ENCODE data around the gene EIPR1. TPM values are rescaled to one million over a fixed set of nuclear protein-coding genes. Genes with fewer than 3 reads are reported as not detected.

Gene EIPR1
- total and polyA plus RNA-seq, 2 of the 13 experiments (the other 11 are each of a cell fraction or from before 2014, with no cell fraction given): 70.0 to 96.3 TPM

DNA sequence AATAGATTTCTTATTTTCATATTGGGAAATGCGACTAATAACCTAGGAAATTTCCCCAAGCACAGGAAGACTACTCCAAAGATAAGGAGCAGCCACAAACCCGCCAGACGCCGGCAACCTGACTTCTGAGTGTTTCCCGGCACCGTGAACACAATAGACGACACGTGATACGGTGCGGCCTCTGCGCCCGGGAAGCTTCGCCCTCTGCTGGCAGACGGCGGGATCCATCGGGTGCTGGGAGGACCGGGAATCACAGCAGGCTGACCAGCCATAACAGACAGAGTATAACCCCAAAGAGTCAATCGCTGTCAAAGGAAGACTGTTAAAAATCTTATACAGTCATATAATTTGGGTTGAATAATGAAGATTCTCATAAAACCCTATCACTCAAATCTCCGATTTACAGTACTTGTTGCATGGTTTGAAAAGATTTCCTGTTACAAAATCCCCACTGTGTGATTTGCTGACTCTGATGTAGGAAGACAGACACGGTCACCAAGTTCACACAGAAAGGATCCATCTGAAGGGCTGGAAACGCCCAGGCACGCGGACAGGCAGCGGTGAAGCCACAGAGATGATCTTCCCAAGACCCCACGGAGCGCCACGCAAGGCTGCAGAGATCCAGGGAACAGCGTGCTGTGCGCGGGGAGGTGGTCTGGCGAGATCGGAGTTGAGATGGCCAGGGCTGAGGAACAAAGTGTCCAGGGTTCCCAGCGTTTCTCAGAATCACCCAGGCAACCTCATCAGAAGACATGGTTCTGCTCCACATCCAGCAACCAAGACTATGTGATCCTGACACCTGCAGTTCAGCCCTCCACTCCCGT lies 73.8 kb downstream of the EIPR1 start (continued):
- TF ChIP-seq ZNF549 (CRISPR knock-in tag; IDR thresholded peaks at IDR 0.05) (no peak), ZNF382 (CRISPR knock-in tag; IDR thresholded peaks at IDR 0.05; ENCODE audit: borderline replicate concordance) (no peak), IKZF1 (IDR thresholded peaks at IDR 0.05) (no peak), NRL (CRISPR knock-in tag; IDR thresholded peaks at IDR 0.05; ENCODE audit: borderline replicate concordance) (peak; percentile 53; the same call in 1 of the 2 replicates), ZNF557 (CRISPR knock-in tag; IDR thresholded peaks at IDR 0.05) (no peak), MYPOP (CRISPR knock-in tag; IDR thresholded peaks at IDR 0.05) (0 out of 2 replicates have a peak, but pooled peaks have one; percentile 38), TFE3 (CRISPR knock-in tag; IDR thresholded peaks at IDR 0.05) (peak; percentile 97), PCBP2 (optimal IDR thresholded peaks at IDR 0.05; ENCODE audit: low read depth, low read length, poor library complexity, severe bottlenecking) (no peak), YY1 (IDR thresholded peaks at IDR 0.05; ENCODE audit: insufficient read depth, insufficient replicate concordance, low read depth, low read length) (peak; percentile 52), MIER2 (CRISPR knock-in tag; IDR thresholded peaks at IDR 0.05) (no peak), JARID2 (CRISPR knock-in tag; IDR thresholded peaks at IDR 0.05; ENCODE audit: insufficient replicate concordance) (no peak), ZNF781 (CRISPR knock-in tag; IDR thresholded peaks at IDR 0.05; ENCODE audit: borderline replicate concordance, not compliant biosample characterization) (no peak), ZNF75D (CRISPR knock-in tag; IDR thresholded peaks at IDR 0.05; ENCODE audit: borderline replicate concordance) (no peak), MTERF4 (CRISPR knock-in tag; IDR thresholded peaks at IDR 0.05) (no peak), ZNF431 (CRISPR knock-in tag; IDR thresholded peaks at IDR 0.05; ENCODE audit: borderline replicate concordance, low read depth) (no peak), CHCHD3 (CRISPR knock-in tag; IDR thresholded peaks at IDR 0.05) (0 out of 2 replicates have a peak, but pooled peaks have one; percentile 3), GTF3A (CRISPR knock-in tag; conservative IDR thresholded peaks at IDR 0.05) (no peak), AGO1 (IDR thresholded peaks at IDR 0.05; ENCODE audit: low read depth, low read length, poor library complexity, severe bottlenecking) (no peak), ZNF569 (CRISPR knock-in tag; IDR thresholded peaks at IDR 0.05; ENCODE audit: borderline replicate concordance) (no peak)
- TF ChIP-seq, protein P1, sequence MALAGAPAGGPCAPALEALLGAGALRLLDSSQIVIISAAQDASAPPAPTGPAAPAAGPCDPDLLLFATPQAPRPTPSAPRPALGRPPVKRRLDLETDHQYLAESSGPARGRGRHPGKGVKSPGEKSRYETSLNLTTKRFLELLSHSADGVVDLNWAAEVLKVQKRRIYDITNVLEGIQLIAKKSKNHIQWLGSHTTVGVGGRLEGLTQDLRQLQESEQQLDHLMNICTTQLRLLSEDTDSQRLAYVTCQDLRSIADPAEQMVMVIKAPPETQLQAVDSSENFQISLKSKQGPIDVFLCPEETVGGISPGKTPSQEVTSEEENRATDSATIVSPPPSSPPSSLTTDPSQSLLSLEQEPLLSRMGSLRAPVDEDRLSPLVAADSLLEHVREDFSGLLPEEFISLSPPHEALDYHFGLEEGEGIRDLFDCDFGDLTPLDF (CRISPR knock-in tag; IDR thresholded peaks at IDR 0.05): no peak
- TF ChIP-seq, protein P2, sequence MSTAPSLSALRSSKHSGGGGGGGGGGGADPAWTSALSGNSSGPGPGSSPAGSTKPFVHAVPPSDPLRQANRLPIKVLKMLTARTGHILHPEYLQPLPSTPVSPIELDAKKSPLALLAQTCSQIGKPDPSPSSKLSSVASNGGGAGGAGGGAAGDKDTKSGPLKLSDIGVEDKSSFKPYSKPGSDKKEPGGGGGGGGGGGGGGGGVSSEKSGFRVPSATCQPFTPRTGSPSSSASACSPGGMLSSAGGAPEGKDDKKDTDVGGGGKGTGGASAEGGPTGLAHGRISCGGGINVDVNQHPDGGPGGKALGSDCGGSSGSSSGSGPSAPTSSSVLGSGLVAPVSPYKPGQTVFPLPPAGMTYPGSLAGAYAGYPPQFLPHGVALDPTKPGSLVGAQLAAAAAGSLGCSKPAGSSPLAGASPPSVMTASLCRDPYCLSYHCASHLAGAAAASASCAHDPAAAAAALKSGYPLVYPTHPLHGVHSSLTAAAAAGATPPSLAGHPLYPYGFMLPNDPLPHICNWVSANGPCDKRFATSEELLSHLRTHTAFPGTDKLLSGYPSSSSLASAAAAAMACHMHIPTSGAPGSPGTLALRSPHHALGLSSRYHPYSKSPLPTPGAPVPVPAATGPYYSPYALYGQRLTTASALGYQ (CRISPR knock-in tag; IDR thresholded peaks at IDR 0.05): no peak
- TF ChIP-seq, protein P3, sequence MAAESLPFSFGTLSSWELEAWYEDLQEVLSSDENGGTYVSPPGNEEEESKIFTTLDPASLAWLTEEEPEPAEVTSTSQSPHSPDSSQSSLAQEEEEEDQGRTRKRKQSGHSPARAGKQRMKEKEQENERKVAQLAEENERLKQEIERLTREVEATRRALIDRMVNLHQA (CRISPR knock-in tag; IDR thresholded peaks at IDR 0.05): no peak

Data from HepG2 (cell line).